ENCODE measurements around the gene CATSPERE.
"Not testable (repeated sequence)": the region's sequence is repeated elsewhere in the genome, so short reads cannot be mapped to it uniquely, and the experiment has no call there.

Gene CATSPERE

DNA sequence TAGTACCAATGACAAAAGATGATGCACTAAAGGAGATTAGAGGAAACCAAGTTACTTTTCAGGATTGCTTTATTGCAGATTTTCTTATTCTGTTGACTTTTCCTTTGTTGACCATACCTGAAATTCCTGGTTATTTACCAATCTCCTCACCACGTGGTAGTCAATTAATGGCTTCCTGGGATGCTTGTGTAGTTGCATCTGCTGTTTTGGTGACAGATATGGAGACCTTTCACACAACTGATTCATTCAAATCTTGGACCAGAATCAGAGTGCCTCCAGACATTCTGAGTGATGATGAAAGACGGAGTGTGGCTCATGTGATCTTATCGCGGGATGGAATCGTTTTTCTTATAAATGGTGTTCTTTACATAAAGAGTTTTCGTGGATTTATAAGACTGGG is 91.3 kb downstream of the CATSPERE start:
- DNase-seq (ENCODE audit: low spot score) = no peak

DNA sequence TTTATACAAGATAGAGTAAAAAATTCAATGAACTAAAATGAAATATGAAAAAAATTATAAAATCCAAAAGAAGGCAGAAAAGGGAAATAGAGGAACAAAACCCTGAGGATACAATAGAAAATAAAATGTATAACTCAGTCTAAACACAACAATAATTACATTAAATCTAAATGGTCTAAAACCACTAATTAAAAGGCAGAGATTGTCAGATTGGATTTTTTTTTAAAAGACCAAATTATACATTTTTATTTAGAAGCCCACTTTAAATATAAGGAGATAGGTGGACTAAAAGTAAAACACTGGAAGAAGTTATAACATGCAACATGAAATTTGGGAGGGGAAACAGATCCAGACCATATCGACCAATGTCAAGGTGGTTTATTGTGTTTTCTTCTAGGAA is 95.2 kb downstream of the CATSPERE start:
- no peak for DNase-seq (ENCODE audit: low spot score)

DNA sequence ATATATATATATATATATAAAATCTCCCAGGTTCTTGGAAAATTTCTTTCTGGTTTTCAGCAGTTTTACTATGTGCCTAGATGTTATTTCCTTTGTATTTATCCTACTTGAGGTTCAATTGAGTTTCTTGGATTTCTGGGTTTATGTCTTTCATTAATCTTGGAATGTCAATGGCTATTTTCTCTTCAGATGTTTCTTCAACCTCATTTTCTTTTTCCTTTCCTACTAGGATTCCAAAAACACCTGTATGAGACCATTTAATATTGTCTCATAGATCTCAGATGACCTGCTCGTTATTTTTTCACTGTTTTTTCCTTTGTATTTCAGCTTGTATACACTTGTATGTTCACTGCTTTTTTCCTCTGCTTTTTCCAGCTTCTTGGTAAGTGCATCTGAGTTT is 96.5 kb downstream of the CATSPERE start:
- DNase-seq (ENCODE audit: low spot score) = no peak

DNA sequence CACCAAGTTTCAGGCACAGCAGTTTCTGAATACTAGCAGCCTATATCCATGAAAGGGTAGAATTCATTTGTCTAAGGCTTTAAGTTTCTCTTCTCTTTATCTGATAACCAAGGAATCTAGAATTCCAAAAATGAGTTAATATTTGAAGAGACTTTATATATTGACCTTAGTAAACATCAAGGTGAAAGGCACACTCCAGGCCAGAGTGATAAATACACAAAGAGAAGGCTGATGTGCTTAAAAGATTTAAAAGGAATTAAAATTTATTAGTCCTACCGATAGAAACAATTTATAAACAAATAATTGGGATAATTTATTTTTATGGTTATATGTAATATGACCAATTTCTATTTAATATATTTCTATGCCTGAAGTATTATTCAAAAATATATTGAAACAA is 98.5 kb downstream of the CATSPERE start:
- no peak for DNase-seq (ENCODE audit: low spot score)

DNA sequence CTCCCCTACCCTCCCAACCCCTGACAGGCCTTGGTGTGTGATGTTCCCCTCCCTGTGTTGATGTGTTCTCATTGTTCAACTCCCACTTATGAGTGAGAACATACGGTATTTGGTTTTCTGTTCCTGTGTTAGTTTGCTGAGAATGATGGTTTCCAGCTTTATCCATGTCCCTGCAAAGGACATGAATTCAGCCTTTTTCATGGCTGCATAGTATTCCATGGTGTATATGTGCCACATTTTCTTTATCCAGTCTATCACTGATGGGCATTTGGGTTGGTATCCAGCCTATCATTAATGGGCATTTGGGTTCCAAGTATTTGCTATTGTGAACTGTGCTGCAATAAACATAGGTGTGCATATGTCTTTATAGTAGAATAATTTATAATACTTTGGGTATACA is 101.8 kb downstream of the CATSPERE start:
- DNase-seq (ENCODE audit: low spot score) = not testable (repeated sequence)

DNA sequence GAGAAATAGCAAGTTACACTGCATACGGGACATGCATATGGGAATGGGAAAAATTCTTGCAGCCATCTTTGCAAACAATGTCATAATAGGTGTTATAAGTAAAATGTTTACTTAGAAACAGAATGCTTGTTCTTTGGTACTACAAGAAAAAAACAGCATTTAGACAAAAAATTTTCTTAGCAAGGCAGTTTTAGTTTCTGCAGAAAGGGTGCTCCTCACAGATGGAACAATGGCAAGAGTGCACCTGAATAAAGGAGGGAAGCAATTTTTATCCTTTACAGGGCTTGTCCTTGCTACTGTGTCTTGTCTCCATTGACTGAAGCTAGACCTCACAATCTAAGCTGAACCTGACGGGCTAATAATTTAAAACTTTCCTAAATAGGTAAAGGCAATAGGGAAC is 112.7 kb downstream of the CATSPERE start:
- no peak for DNase-seq (ENCODE audit: low spot score)

DNA sequence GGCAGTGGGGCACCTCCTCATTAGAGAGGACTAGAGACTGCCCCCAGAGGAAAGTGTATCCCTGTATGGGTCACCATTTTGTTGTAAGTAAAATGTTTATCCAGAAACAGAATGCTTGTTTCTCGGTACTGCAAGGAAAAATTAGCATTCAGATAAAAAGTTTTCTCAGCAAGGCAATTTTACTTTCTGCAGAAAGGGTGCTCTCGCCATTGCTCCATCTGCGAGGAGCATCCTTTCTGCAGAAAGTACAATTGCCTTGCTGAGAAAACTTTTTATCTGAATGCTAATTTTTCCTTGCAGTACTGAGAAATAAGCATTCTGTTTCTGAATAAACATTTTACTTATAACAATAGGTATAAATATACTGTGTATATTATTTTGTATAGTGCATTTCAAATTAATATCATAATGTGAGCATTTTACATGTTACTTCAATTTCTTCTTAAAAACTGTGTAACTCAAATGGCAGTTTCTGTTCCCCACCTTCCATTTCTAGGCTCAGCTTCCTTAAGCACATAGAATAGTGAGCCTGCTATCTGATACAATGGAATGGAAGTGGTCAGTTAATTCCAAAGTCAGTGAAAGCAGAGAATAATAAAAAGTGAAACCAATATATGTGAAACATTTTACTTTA is 115.3 kb downstream of the CATSPERE start:
- no peak for DNase-seq (ENCODE audit: low spot score)

DNA sequence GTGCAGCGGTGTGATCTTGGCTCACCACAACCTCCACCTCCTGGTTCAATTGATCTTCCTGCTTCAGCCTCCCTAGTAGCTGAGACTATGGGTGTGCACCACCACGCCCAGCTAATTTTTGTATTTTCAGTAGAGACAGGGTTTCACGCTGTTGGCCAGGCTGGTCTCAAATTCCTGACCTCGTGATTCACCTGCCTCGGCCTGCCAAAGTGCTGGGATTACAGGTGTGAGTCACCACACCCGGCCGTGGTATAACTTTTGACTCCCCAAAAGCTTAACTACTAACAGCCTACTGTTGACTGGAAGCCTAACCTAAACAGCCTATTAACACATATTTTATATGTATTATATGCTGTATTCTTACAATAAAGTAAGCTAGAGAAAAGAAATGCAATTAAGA is 117.1 kb downstream of the CATSPERE start:
- DNase-seq (ENCODE audit: low spot score) = not testable (repeated sequence)

DNA sequence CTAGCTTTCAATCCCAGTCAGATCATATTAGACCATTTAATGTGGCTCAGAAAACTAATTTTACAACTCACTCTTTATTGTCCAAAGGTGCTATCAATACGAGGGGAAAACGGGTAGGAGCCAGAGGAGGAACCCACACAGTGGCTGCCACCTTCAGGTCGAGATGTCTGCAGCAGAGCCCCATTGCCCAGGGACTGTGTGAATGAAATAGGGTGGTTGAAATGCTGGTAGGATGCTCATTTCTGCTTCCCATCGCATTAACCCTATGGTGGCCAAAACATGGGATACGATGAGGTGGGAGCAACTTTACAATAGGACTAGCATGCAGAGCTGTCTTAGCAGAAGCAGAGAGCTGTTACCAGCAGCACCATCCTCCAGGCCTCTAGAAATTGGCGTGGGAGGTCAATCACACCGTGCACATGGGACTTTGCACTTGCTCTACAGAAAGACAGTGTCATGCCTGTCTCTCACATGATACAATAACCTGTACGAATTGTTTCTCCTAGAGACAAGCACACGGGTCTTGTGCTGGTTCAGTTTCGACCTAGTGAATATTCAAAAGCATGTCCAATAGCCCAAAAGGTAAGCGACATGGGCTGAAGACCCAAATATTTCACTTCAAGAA is 122.4 kb downstream of the CATSPERE start:
- DNase-seq (ENCODE audit: low spot score) = no peak

DNA sequence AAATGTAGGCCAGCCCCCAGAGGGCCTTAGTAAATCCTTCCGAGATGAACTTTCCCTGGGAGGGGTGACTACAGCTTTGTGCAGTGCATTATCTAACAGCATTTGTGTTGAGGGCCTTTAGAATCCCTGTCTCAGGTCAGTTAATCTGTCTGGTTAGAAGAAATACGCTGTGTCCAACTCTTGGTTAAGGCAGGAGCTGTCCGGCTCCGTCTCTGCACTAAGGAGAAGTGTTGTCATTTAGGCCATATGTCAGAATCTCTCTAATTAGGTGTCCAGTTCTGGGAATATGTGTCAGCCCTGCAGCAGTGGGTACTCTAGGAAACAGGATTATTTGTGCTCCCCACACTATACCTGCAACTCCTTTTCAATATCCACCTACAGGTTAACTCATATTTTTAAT is 124.8 kb downstream of the CATSPERE start:
- DNase-seq (ENCODE audit: low spot score) = no peak

DNA sequence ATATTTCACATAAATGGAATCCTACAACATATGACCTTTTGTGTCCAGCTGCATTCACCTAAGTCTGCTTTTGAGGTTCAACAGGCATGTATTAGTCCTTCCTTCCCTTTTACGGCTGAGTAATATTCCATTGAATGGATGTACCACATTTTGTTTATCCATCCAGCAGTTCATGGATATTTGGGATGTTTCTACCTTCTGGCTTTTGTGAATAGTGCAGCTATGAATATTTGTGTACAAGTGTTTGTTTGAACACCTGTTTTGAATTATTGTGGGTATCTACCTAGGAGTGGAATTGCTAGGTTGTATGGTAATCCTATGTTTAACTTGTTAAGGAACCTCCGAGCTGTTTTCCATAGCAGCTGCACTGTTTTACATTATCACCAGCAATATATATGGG is 129.6 kb downstream of the CATSPERE start:
- no peak for DNase-seq (ENCODE audit: low spot score)

DNA sequence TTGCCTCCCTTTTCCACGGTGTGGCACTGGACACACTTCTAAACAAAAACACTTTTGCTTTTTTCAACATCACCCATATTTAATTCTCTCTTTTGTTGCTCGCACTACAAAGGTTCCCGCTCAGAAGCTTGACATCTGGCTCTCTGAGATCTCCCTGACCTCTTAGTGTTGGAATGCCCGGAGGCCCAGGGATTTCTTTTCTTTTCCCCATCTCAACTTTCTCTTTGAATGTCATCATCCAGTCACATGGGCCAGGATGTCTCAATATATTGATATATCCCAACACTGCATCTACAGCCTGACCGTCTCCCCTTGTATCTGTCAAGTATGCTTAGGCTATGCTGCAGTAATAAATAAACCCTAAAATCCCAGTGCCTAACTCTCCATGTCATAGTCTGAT is 137.5 kb downstream of the CATSPERE start:
- no peak for DNase-seq (ENCODE audit: low spot score)

DNA sequence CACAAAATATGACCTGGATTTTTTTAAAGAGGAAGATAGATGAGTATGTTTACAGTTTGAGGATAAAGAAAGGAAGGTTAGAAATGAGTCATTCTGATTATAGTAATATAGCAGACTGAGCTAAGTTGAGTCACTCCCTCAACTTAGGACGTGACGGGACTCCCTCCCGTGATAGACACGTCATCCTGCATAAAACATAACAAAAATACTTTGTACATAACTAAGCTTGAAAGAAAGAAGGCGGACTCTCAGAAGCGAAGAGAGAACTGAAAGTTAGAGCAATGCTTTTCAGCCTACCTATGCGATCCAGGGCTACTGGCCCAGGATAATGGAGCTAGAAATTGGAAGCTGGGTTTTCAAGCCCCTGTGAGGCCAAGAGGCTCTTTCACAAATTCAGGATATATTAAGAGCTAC is 138.9 kb downstream of the CATSPERE start:
- DNase-seq (ENCODE audit: low spot score) = peak; percentile 82

DNA sequence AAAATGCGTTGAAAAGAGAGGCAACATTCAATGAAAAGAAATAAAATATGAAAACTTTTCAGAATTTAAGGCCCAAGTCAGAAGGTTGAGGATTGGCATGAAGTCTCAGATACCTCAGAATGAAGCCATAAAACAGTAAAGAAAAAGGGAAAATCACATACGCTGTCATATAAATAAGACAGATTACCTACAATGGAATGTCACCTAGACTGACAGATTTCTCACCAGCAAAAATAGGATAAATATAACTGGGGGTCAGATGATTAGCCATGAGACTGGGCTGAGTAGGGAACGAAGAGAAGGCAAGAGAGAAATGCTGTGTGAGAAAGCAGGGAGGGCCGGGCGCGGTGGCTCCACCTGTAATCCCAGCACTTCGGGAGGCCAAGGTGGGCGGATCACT is 140.3 kb downstream of the CATSPERE start:
- no peak for DNase-seq (ENCODE audit: low spot score)

DNA sequence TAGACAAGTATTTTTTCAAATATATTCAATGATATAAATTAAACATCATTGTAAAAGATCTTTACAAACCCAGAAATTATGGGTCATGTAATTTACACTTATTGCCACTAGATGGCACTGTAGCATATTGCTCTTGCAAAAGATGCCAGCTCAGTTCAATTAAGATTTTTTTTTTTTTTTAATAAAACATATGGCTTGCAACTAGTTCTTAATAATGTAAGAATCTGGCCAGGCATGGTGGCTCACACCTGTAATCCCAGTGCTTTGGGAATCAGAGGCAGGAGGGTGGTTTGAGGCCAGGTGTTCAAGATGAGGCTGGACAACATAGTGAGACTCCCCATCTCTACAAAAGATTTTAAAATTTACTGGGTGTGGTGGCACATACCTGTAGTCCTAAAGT is 142.4 kb downstream of the CATSPERE start:
- peak; percentile 51 for DNase-seq (ENCODE audit: low spot score)

DNA sequence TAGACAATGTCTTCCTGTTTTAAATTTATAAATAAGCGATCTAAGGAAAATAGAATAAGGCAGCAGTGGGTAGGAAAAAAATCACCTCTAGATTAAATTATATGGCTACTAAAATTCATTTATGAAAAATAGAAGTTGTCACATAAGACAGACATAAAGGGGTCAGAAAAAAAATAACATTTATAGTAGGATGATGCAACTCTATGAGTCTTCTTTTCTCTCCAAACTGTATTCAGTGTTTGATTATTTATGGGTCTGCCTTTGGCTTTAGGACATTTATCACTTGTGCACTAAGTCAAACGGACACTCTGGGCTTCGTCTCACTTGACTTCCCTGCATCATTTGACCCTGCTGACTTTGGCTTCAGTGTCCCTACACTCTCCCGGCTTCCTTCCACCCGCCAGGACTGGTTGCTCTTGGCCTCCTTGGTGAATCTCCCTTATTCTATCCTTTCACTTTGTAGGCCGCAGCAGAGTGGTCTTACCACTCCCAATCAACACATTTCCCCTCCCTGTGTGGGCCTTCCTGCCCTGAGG is 144.8 kb downstream of the CATSPERE start:
- DNase-seq (ENCODE audit: low spot score) = no peak

DNA sequence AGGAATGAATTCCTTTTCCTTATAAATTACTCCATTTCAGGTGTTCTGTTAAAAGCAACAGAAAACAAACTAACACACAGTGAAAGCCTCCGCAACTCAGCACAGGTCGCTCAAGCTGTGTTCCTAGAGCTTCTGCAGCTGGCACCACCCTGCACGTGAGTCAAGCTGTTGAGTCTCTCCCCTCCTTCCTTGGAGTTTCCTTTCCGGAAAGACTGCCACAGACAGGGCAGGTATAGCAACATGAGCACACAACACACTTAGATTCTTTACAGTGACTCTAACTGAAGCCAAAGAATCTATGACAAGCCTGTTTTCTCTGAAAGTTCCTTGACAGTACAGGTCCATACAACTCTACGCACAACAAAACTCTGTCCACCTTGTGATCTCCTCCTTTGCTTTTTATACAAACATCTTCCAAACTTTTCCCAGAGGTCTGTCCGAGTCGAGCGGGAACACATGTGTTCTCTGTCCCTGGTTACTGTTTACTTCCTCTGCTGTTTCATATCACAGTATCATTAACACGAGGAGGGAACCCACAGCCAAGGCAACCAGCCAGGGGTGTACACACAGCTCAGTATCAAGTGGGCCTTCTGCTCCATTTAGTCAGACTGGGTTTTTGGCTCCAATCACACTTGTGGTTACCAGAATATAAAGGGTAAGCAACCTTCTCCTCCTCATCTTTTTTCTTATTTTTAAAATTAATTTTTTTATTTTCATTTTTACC is 153.2 kb downstream of the CATSPERE start:
- no peak for DNase-seq (ENCODE audit: low spot score)

DNA sequence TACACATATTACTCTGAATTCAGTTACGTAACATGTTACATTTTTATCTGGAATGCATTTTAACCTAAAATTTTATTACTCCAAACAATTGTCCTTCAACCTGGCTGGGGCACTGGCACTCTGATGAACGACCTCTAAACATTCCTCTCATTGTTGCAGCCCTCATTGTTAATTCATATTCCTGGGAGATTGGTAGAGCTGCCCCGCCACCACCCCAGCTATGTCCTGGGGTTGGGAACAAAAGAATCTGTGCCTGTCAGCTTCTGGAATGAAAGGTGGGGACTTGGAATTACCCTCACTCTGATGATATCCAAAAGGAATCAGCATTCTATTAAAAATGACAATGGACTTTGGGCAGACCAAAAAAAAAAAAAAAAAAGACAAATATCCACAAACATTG is 153.8 kb downstream of the CATSPERE start:
- no peak for DNase-seq (ENCODE audit: low spot score)

DNA sequence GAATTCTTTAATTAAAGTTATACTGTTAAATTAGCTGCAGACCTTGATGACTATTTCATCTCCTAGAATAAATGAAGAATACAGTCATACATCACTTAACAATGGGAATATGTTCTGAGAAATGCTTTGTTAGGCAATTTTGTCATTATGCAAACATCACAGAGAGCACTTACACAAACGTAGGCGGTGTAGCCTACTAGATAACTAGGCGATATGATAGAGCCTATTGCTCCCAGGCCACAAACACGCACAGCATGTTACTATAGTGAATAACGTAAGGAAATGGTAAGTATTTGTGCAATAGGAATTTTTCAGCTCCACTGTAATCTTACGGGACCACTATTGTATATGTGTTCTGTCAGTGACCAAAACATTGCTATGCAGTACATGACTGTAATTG is 154.2 kb downstream of the CATSPERE start:
- no peak for DNase-seq (ENCODE audit: low spot score)

DNA sequence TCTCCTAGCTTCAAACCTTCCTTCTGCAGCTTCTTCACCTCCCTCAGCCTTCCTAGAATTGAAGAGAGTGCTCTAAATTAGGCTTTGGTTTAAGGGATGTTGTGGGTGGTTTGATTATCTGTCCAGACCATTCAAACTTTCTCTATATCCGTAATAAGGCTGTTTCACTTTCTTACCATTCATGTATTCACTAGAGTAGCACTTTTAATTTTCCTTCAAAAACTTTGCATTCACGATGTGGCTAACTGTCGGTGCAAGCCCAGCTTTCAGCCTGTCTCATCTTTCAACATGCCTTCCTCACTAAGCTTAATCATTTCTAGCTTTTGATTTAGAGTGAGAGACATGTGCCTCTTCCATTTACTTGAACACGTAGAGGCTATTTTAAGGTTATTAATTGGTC is 165.6 kb downstream of the CATSPERE start:
- DNase-seq (ENCODE audit: low spot score) = peak; percentile 17

DNA sequence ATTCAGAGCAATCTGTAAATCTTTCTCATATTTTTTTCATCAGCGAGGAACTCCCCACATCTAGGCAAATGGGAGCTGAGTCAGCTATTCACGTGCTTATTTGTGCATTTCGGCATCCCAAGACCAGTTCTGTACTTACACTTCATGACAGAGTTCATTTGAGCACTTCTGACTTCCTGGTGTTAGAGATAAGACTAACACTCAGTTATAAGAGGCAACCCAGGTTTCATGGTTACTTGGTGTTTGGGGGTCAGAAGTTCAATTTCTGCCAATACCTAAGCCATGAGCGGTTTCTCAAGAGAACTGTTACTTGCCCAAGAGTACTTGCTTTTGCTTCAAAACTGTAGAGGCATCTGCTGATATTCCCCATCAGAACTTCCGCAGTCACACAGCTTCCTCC is 167.7 kb downstream of the CATSPERE start:
- no peak for DNase-seq (ENCODE audit: low spot score)

DNA sequence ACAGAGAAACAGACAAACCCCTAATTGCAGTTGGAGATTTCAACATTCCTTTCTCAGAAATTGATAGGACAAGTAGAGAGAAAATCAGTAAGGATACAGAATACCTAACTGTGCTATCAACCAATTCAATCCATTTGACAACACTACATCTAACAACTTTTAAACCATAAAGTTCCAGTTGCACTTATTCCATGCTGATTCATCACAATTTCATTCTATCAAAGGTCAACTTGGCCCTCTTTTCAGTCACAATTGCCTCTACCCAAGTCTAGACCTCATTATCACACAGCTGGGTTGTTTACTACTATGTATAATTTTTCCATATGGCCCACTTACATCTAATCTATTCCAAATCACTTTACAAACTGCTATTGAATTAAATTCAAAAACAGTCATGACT is 172.1 kb downstream of the CATSPERE start:
- no peak for DNase-seq (ENCODE audit: low spot score)

DNA sequence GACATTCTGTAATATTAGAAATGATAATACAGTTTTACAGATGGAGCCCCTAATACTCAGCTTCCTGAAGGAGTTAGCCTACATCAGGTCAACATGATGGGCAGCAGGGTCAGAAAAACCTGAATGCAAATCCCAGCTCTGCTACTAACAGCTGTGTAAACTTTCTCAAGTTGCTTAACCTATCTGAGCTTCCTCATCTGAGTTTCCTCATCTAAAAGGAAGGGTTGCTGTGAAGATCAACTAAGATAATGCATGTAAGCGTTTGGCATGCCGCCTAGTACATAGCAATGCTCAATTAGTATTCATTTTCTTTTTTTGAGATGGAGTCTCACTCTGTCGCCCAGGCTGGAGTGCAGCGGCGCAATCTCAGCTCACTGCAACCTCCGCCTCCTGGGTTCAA is 173.5 kb downstream of the CATSPERE start:
- DNase-seq (ENCODE audit: low spot score) = no peak
